ENCODE results near the gene ELP4.
A peak's percentile ranks its signal among the peaks of the same experiment; 100 is the strongest.

Gene ELP4

GRCh38 chr11:31825838-31826484, 316.4 kb downstream of the ELP4 start:
- DNase-seq = no peak

DNA sequence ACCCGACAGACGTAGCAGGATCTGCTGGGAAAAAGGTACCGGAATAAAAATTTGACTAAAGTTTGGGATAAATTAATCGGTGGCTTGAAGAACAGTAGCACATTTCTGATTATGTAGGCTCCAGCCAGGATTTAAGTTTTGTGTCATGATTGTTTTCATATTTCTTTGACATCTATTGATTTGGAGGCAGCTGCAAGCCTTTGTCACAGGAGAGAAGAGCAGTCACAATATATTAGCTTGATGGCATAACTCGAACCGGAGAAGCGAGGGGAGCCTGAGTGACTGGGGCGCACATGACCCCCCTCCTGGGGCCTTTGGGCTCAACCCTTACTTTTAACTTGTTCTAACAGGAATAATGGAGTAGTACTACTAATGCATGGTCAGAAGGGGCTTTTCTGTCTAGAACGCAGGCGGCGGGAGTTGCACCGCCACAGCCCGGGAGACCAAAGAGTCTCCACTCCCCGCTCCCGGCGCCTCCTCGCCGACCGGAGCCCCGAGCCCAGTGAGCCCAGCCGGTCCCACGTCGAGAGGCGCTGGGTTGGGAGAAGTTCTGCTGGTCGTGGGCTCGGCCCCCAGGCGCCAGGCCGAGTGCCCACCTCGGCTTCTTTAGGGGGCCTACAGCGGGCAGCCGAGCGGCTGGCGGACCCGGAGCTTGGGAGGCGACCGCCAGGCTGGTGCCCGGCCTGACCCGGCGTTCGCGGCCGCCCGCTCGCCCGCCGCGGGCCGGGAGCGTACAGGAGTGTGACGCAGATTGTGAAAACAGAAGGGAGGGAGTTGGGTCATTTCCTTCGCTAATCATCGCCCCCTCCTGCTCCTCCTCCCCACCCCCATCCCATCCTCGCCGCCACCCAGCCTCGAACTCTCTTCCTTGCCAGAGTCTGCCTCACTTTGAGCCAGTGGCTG, 317.2 kb downstream of the ELP4 start:
- DNase-seq = peak in 2 of 3 experiments; percentile 61 to 64

- peak in 2 of 3 experiments; percentile 63 to 67 for DNase-seq
These were observed 318.1 kb downstream of the ELP4 start for GRCh38 chr11:31827455-31828206.

GRCh38 chr11:31828217-31828616, 318.6 kb downstream of the ELP4 start:
- no peak for DNase-seq

GRCh38 chr11:31830406-31830805, 320.8 kb downstream of the ELP4 start:
- no peak for DNase-seq

- DNase-seq = no peak
These were observed 324.7 kb downstream of the ELP4 start for GRCh38 chr11:31834237-31834636.
